ENCODE results near the gene SEMA5A. TPM values are rescaled to one million over a fixed set of nuclear protein-coding genes. Genes with fewer than 3 reads are reported as not detected.

The SEMA5A gene
- total RNA-seq, 1 donor from 2014 or later, result 0.51 TPM

DNA sequence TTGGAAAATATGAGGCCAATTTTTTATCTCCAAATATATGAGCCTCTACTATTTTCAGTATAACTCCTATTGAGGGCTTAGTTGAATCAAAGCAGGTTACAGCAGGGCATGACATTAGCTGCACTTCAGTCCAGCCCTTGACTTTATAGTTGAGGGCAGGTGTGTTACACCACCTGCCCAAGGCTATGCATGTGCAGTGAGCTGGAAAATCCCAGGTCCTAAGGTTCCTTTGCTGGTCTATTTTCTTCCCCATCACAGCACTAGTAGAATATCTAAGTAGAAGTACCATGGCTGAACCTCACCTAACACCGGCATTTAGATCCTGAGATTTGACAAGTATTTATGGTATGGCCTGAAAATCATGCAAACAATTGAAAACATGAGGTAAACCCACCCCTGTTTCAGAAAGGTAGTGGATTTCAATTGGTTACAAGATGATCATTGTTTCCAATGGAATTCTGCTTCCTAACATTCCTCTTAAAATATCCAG, 201.1 kb downstream of the SEMA5A start:
- DNase-seq, result no peak
- Mint-ChIP-seq H3K27me3 (ENCODE audit: unreplicated experiment) (no peaks in the 10 kb centered on the region), H3K4me3 (ENCODE audit: unreplicated experiment) (no peak overlapping the region), H3K9me3 (ENCODE audit: unreplicated experiment) (no peaks in the 10 kb centered on the region), H3K4me1 (ENCODE audit: low read depth, unreplicated experiment) (peaks cover 9% of the 10 kb centered on the region), H3K27ac (ENCODE audit: unreplicated experiment) (no peak overlapping the region), H3K36me3 (ENCODE audit: unreplicated experiment) (no peaks in the 10 kb centered on the region)
- TF ChIP-seq, protein P1, sequence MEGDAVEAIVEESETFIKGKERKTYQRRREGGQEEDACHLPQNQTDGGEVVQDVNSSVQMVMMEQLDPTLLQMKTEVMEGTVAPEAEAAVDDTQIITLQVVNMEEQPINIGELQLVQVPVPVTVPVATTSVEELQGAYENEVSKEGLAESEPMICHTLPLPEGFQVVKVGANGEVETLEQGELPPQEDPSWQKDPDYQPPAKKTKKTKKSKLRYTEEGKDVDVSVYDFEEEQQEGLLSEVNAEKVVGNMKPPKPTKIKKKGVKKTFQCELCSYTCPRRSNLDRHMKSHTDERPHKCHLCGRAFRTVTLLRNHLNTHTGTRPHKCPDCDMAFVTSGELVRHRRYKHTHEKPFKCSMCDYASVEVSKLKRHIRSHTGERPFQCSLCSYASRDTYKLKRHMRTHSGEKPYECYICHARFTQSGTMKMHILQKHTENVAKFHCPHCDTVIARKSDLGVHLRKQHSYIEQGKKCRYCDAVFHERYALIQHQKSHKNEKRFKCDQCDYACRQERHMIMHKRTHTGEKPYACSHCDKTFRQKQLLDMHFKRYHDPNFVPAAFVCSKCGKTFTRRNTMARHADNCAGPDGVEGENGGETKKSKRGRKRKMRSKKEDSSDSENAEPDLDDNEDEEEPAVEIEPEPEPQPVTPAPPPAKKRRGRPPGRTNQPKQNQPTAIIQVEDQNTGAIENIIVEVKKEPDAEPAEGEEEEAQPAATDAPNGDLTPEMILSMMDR (IDR thresholded peaks at IDR 0.05; ENCODE audit: partially characterized antibody, unreplicated experiment), result no peak

DNA sequence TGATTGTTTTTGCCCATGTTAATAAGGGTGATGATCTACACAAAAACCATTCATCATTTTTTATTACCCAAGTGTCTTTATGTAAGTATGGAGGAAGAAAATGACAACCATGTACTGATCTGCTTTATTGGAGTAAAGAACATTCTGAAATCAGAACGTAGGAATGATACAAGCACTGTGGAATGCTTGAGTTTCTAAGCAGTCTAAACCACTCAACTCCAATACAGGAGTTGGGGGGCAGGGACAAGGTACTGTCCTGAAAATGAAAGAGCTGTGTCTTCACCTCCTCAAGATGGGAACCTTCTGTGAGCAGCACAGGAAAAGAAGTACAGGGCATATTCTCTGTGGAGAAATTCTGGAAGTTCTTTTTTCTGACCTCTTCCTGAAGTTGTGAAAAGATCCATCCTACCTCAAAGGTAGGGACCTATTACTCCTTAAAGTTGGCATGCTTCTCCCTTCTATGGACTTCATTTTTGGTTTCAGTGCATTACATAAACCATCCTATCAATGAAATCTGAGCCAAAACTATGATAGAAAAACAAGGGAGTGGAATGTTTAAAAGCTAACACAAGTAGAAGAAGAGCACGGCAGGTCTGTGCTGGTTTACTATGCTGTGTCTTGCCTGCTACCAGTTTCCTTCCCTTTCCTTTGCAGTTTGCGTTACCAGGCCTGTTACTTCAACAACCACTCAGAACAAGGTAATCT, 202.6 kb downstream of the SEMA5A start:
- no peak for DNase-seq
- Mint-ChIP-seq H3K36me3 (ENCODE audit: unreplicated experiment) (no peaks in the 10 kb centered on the region), H3K27me3 (ENCODE audit: unreplicated experiment) (no peaks in the 10 kb centered on the region), H3K9me3 (ENCODE audit: unreplicated experiment) (no peaks in the 10 kb centered on the region), H3K4me3 (ENCODE audit: unreplicated experiment) (no peak overlapping the region), H3K4me1 (ENCODE audit: low read depth, unreplicated experiment) (peaks cover 9% of the 10 kb centered on the region), H3K27ac (ENCODE audit: unreplicated experiment) (no peak overlapping the region)
- TF ChIP-seq, protein P1 (IDR thresholded peaks at IDR 0.05; ENCODE audit: partially characterized antibody, unreplicated experiment), result no peak

DNA sequence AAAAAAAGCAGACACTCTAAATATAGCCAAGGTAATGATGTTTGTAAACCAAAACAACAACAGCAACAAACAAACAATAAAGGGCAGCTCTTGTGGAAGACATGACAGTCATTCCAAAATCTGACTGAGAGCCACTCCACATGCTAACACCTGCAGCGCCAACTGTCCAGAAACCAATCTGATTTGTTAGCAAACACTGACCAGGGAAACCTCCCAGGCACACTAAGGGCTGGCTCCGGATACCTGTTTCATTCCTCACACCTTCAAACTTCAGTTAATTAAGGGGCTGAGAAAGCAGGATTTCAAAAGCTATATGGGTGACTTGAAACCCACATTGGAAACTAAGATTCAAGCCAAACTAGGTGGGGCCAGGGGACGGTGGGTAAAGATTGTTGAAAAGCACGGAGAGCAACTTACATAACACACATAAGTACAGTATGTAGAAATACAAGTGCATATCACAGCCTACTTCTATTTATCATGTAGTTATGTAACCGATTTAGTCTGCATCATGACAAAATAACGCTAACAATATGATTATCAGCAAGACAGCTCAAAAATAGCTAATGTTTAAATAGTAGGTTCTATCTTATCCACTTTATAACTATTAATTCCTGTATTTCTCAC, 203.6 kb downstream of the SEMA5A start:
- Mint-ChIP-seq H3K36me3 (ENCODE audit: unreplicated experiment) (no peaks in the 10 kb centered on the region), H3K9me3 (ENCODE audit: unreplicated experiment) (no peaks in the 10 kb centered on the region), H3K27me3 (ENCODE audit: unreplicated experiment) (no peaks in the 10 kb centered on the region), H3K4me3 (ENCODE audit: unreplicated experiment) (no peak overlapping the region), H3K27ac (ENCODE audit: unreplicated experiment) (no peak overlapping the region), H3K4me1 (ENCODE audit: low read depth, unreplicated experiment) (peaks cover 5% of the 10 kb centered on the region)
- no peak for DNase-seq
- TF ChIP-seq, protein P1 (IDR thresholded peaks at IDR 0.05; ENCODE audit: partially characterized antibody, unreplicated experiment), result no peak

DNA sequence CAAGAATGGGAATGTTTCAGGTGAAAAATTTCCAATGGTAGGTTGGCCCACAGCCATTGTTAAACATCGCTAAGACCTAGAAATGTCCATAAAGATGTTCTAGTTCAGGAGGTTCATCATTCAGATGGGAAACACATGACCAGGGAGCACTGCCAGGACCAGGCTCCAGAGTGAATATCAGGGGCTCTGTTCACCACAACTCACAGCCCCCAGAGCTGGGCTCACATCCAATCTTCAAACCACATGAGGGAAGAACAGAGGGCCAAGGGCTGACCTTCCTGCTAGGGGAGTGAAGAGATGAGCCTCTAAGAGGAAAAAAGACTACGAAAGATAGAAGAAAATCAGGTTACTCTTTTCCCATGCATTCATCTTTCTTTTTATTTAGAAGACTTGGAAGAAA, 205.8 kb downstream of the SEMA5A start:
- TF ChIP-seq, protein P1 (IDR thresholded peaks at IDR 0.05; ENCODE audit: partially characterized antibody, unreplicated experiment), result no peak
- Mint-ChIP-seq H3K4me3 (ENCODE audit: unreplicated experiment) (no peak overlapping the region), H3K27ac (ENCODE audit: unreplicated experiment) (no peak overlapping the region)

More for the DNA sequence above, 205.8 kb downstream of the SEMA5A start:
- no peak for DNase-seq
- H3K27me3 Mint-ChIP-seq (ENCODE audit: unreplicated experiment), result no peaks in the 10 kb centered on the region
- H3K4me1 Mint-ChIP-seq (ENCODE audit: low read depth, unreplicated experiment), result peaks cover 2% of the 10 kb centered on the region
- H3K9me3 Mint-ChIP-seq (ENCODE audit: unreplicated experiment), result peaks cover under 1% of the 10 kb centered on the region
- H3K36me3 Mint-ChIP-seq (ENCODE audit: unreplicated experiment), result no peaks in the 10 kb centered on the region
